GM23248 (cell line): ENCODE results near the gene PJA2.

Experiments used
- EZH2 ChIP-seq: fragments of 200-600 bp; sonication (generic); IDR thresholded peaks from 2 replicates; pipeline ENCODE4 v1.6.1; 2018; ENCODE audit warnings: antibody characterized with exemption, mild to moderate bottlenecking; ENCODE audit not compliant: insufficient read depth, poor library complexity, severe bottlenecking
- EZH2phosphoT487 ChIP-seq: fragments of 200-600 bp; sonication (generic); IDR thresholded peaks from 2 replicates; pipeline ENCODE4 v1.6.1; 2018; ENCODE audit warnings: antibody characterized with exemption, moderate library complexity, mild to moderate bottlenecking, low read depth; ENCODE audit not compliant: insufficient read depth

DNA sequence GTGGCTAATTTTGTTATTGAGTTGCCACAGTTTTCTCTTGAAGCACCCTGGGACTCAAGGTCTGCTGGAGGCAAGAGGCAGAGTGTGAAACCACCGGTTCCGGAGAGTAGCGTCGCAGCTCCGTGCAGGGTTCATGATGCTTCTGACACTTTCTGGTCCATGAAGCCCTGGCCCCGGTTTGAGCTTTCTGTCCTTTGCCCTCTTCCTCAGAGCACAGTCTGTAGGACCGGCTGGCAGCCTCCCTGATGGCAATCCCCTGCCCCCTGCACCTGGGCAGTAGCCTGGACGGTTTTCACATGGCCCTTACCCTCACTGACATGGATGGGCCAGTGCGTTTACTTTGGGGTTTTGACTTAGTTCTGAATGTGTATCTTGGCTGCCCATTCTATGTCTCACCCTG is 111.9 kb downstream of the PJA2 start:
- no peak for TF ChIP-seq EZH2phosphoT487
- TF ChIP-seq EZH2: no peak
